ENCODE measurements around the gene LLGL2.

Gene LLGL2

DNA sequence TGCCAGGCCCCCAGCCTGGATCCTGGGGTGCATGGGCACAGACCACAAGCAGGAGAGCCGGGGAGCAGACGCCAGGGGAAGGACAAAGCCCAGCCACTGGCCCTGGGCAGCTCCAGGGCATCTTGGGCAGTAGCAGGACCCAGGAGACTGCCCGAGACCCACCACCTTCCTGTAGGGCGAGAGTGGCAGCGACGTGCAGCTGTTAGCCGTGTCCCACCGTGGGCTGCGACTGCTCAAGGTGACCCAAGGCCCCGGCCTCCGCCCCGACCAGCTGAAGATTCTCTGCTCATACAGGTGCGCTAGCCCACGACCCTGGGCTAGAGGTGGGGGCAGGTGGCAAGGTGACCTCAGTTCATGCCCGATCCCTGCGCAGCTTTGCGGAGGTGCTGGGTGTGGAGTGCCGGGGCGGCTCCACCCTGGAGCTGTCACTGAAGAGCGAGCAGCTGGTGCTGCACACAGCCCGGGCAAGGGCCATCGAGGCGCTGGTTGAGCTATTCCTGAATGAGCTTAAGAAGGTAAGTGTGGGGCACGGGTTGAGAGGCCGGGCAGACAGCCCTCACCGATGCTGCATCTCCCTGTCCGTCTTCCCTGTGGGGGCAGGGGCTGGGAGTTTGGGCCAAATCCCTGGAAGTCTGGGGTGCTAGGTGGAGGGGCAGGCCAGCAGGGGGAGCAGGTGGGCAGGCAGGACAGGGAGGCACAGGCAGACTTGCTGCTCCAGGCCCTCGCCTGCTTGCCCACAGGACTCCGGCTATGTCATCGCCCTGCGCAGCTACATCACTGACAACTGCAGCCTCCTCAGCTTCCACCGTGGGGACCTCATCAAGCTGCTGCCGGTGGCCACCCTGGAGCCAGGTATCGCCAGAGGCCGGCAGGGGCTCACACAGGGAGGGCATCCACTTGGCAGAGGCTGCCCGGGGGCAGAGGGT is 94.3 kb downstream of the LLGL2 start:
- DNase-seq, result no peak

DNA sequence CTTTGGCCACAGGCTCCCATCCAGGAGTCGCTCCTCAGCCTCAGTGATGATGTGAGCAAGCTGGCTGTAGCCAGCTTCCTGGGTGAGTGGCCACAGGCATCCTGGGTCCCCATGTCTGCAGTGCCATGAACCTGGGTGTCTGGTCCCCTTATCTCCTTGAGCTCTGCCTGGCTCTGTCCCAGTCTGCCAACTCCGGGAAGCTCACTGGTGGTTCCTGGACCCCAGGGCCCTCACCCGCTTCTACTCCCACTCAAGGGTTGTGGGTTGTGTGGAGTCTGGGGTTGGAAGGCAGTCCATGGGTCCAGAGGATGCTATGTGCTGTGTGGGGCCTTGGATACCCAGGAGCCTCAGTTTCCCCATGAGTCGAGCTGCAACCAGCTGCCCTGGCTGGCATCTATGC is 96.0 kb downstream of the LLGL2 start:
- DNase-seq, result no peak

DNA sequence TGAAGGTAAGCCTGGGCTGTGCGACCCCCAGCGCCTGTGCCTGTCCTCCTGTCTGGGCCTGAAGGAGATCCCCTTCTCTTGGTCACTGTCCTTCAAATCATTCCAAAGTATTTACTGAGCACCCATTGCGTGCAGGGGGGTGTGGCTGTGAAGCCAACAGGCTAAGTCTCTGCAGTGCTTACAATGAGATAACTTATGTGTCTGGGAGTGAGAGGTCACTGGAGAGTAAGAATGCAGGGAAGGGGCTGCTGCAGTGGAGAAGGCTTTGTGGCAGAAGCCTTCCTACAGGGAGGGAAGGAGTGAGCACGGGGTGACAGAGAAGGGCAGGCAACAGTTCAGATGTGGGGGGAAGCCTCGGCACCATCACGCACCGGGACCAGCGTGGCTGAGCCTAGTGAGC is 96.6 kb downstream of the LLGL2 start:
- no peak for DNase-seq

DNA sequence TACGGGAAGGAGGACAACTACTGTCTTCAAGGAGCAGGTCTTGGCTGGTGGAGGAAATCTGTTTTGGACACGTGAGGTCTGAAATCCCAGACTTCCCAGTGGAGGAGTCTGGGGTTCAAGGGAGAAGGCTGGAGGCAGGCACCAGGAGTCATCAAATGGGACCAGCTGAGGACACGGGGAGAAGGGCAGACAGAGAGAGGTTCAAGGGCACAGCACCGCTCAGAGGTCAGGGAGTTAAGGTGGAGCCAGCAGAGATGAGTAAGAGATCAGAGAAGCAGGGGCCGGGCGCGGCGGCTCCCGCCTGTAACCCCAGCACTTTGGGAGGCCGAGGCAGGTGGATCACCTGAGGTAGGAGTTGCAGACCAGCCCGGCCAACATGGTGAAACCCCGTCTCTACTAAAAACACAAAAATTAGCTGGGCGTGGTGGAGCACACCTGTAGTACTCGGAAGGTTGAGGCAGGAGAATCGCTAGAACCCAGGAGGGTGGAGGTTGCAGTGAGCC is 97.3 kb downstream of the LLGL2 start:
- no peak for DNase-seq

DNA sequence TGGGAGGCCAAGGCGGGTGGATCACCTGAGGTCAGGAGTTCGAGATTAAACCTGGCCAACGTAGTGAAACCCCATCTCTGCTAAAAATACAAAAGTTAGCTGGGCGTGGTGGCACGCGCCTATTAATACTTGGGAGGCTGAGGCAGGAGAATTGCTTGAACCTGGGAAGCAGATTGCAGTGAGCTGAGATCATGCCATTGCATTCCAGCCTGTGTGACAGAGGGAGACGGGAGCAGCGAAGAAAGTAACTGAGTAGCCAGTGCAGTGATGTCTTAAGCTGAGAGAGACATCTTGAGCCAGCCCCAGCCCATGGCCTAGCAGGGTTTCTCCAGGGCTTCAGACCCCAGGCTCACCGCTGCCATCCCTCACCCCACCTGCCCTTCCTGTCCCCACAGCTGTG is 97.9 kb downstream of the LLGL2 start:
- no peak for DNase-seq

DNA sequence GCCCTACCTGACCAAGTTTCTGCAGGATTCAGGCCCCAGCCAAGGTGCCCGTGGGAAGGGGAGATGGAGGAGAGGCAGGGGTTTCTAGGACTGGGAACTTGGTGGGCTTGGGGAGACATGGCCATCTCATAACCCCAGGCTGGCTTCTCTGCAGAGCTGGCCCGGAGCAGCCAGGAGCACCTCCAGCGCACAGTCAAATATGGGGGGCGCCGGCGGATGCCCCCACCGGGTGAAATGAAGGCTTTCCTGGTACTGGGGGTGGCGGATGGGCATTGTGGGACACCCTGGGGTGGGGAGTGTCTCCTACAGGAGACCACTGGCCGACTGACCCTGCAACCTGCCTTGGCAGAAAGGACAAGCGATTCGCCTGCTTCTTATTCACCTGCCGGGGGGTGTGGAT is 98.5 kb downstream of the LLGL2 start:
- no peak for DNase-seq
